B cell (primary cell): ENCODE data around the gene LENG1.

Source experiments
- EZH2 ChIP-seq: IDR thresholded peaks from 2 replicates; pipeline ENCODE4 v1.6.1; 2012; ENCODE audit warnings: borderline replicate concordance, low read depth, mild to moderate bottlenecking, moderate library complexity, low read length; ENCODE audit not compliant: insufficient read depth, poor library complexity, severe bottlenecking
- TF ChIP-seq, protein P1 (sequence below): fragments of 200-600 bp; IDR thresholded peaks from one replicate; pipeline ENCODE4 v1.8.0; 2022; ENCODE audit warnings: antibody characterized with exemption, mild to moderate bottlenecking

GRCh38 chr19:54156490-54156889 lies 3.0 kb downstream of the LENG1 start:
- TF ChIP-seq, protein P1, sequence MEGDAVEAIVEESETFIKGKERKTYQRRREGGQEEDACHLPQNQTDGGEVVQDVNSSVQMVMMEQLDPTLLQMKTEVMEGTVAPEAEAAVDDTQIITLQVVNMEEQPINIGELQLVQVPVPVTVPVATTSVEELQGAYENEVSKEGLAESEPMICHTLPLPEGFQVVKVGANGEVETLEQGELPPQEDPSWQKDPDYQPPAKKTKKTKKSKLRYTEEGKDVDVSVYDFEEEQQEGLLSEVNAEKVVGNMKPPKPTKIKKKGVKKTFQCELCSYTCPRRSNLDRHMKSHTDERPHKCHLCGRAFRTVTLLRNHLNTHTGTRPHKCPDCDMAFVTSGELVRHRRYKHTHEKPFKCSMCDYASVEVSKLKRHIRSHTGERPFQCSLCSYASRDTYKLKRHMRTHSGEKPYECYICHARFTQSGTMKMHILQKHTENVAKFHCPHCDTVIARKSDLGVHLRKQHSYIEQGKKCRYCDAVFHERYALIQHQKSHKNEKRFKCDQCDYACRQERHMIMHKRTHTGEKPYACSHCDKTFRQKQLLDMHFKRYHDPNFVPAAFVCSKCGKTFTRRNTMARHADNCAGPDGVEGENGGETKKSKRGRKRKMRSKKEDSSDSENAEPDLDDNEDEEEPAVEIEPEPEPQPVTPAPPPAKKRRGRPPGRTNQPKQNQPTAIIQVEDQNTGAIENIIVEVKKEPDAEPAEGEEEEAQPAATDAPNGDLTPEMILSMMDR: no peak
- no peak for TF ChIP-seq EZH2
